ENCODE data around the gene SLC23A3.

GRCh38 chr2:219120082-219120481, 49.7 kb downstream of the SLC23A3 start:
- TF ChIP-seq CTCF (IDR thresholded peaks at IDR 0.05): no peak
- no peak for TF ChIP-seq EP300 (IDR thresholded peaks at IDR 0.05; ENCODE audit: low read depth)
- no peak for TF ChIP-seq POLR2AphosphoS5 (IDR thresholded peaks at IDR 0.05)
